PC-3 (cell line): Measurements from ENCODE around the gene ATP5PD. TPM values are rescaled to one million over a fixed set of nuclear protein-coding genes. Genes with fewer than 3 reads are reported as not detected.
A peak's percentile ranks its signal among the peaks of the same experiment; 100 is the strongest.

Source experiments
- ATAC-seq: fragments of 200-7000 bp; cut with Tn5 transposase; 2 replicates; pipeline ENCODE4 v1.9.1; 2020; ENCODE audit warnings: mild to moderate bottlenecking, moderate library complexity
- BruUV-seq: library from RNA; stranded (reverse); fragments of 400-500 nt; replicated peaks from 2 replicates; lab custom pipeline; 2021; lab: Mats Ljungman, UMichigan
- CTCF ChIA-PET: fragments of 300-600 bp; sonication (Branson Sonifier 250); formaldehyde crosslinking; loops from one replicate; lab custom pipeline; 2022; ENCODE audit warnings: antibody characterized with exemption; lab: Charles Lee
- POLR2A ChIA-PET: fragments of 300-600 bp; sonication (Branson Sonifier 250); formaldehyde crosslinking; loops from one replicate; lab custom pipeline; 2022; ENCODE audit warnings: antibody characterized with exemption; ENCODE audit not compliant: unreplicated experiment; lab: Charles Lee
- DNase-seq: peaks from one replicate; pipeline ENCODE4 v3.0.0-alpha.2; 2015
- H2AFZ ChIP-seq: fragments of 300-600 bp; sonication (generic); 2 replicates; pipeline ENCODE4 v1.6.0; 2016; ENCODE audit warnings: antibody characterized with exemption, low read length
- H3F3A ChIP-seq: fragments of 300-600 bp; sonication (generic); one replicate; pipeline ENCODE4 v1.6.0; 2017; ENCODE audit warnings: antibody characterized with exemption, low read length, control low read depth, mild to moderate bottlenecking; ENCODE audit not compliant: unreplicated experiment
- H3K27ac ChIP-seq: fragments of 300-600 bp; sonication (generic); 2 replicates; pipeline ENCODE4 v1.5.1; 2016; ENCODE audit warnings: mild to moderate bottlenecking, low read length
- H3K27me3 ChIP-seq: fragments of 300-600 bp; sonication (generic); 2 replicates; pipeline ENCODE4 v1.6.1; 2016; ENCODE audit warnings: low read length, mixed read lengths
- H3K36me3 ChIP-seq: fragments of 300-600 bp; sonication (generic); 2 replicates; pipeline ENCODE4 v1.6.1; 2016; ENCODE audit warnings: low read depth, mixed run types, low read length, mixed read lengths
- H3K4me1 ChIP-seq: fragments of 300-600 bp; sonication (generic); 2 replicates; pipeline ENCODE4 v1.5.1; 2016; ENCODE audit warnings: low read length; ENCODE audit not compliant: insufficient read depth
- H3K4me2 ChIP-seq: fragments of 300-600 bp; sonication (generic); 2 replicates; pipeline ENCODE4 v1.6.0; 2016; ENCODE audit warnings: low read length
- H3K4me3 ChIP-seq: fragments of 300-600 bp; sonication (generic); 2 replicates; pipeline ENCODE4 v1.5.1; 2016; ENCODE audit warnings: mild to moderate bottlenecking, low read length, mixed read lengths
- H3K79me2 ChIP-seq: fragments of 300-600 bp; sonication (generic); 2 replicates; pipeline ENCODE4 v1.6.1; 2017; ENCODE audit warnings: low read length, mixed read lengths
- H3K9ac ChIP-seq: fragments of 300-600 bp; sonication (generic); 2 replicates; pipeline ENCODE4 v1.6.0; 2016; ENCODE audit warnings: mild to moderate bottlenecking, low read length
- H3K9me2 ChIP-seq: fragments of 300-600 bp; sonication (generic); replicated peaks from 2 replicates; pipeline ENCODE4 v1.6.1; 2016; ENCODE audit warnings: mixed run types, low read length, mixed read lengths
- H3K9me3 ChIP-seq: fragments of 300-600 bp; sonication (generic); 2 replicates; pipeline ENCODE4 v1.6.1; 2016; ENCODE audit warnings: low read length, mixed read lengths
- H4K20me1 ChIP-seq: fragments of 300-600 bp; sonication (generic); 2 replicates; pipeline ENCODE4 v1.6.1; 2016; ENCODE audit warnings: low read length, mixed read lengths
- EZH2 ChIP-seq: fragments of 300-600 bp; sonication (generic); IDR thresholded peaks from one replicate; pipeline ENCODE4 v1.6.1; 2017; ENCODE audit warnings: antibody characterized with exemption, mild to moderate bottlenecking, low read length; ENCODE audit not compliant: unreplicated experiment
- EZH2phosphoT487 ChIP-seq: fragments of 300-600 bp; sonication (generic); IDR thresholded peaks from 2 replicates; pipeline ENCODE4 v1.6.1; 2018; ENCODE audit warnings: mild to moderate bottlenecking, antibody characterized with exemption, low read length, borderline replicate concordance
- intact Hi-C: fragments of 100-400 bp; cut with micrococcal nuclease; formaldehyde crosslinking; loops from 2 replicates; pipeline ENCODE4 v1.9.0; 2023
- total RNA-seq: library from RNA; depleted of rRNA; stranded (reverse); fragments of >200 nt; gene quantifications from 2 replicates; pipeline ENCODE4 v1.2.3, GENCODE V29; 2014
- TF ChIP-seq, protein P1 (sequence below): fragments of 300-600 bp; sonication (generic); conservative IDR thresholded peaks from 2 replicates; pipeline ENCODE4 v1.5.1; 2017; ENCODE audit warnings: antibody characterized with exemption, low read depth, mild to moderate bottlenecking, low read length

The ATP5PD gene
- total RNA-seq, 1 experiment from 2014 or later = 361 TPM

DNA sequence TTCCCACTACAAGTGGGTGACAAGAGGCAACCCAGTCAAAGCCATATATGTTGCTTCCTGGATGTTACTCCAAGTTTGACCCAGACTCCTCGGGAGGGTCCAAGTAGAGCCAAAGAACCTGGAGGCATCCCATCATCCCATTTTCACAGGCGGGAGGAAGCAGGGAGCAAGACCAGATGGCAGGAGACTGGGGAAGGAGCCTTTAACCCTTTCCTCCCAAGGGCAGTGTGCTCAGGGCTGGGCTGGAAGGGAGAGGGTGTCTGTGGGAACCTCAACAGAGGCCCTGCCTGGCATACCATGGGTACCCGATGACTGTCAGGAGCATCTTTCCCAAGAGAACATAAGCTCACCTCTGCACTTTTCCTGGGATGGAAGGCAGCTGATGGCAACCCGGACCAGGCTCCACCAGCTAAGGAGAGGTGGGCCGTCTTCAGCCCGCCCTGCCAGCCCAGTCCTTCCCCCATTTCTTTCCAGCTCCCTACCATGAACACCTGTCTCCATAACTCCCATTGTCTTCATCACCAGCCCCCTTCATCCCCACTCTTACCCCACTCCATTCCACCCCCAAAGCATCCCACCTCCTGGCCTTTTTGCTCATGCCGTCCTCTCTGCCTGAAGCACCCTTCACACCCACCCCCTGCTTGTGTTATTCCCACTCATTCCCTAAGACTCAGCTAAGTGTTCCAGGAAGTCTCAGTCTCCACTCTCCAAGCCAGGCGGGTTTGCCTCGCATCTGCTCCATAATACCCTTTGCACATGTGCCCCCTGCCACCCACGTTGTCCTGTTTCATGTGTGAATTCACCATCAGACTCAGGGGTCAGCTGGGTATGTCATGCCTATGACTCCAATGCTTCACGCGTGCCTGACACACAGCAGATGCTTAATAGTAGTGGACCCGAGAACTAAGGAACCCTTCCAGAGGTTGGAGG, 35.1 kb upstream of the ATP5PD start:
- CTCF ChIA-PET = no interaction called here
- ATAC-seq = no peak
- intact Hi-C loops = no loop called here

DNA sequence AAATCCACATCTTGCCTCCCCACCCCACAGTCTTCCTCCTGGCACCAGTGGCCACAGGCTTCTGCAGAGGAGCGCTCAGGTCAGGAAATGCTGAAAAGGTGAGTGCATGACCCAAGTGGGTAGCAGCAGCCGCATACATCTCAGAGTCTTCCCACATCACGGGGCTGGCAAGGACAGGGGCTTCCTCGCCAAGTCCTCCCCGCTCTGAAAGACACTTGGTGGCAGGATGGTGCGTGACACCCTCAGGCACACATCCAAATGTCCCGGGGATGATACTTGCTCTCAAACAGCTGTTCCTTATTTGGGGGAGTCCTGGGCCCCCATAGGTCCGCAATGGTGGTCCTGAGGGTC, 32.2 kb upstream of the ATP5PD start:
- H3K4me1 ChIP-seq = peaks cover 28% of the 10 kb centered on the region
- TF ChIP-seq EZH2phosphoT487 (no peak), EZH2 (no peak)
- TF ChIP-seq, protein P1, sequence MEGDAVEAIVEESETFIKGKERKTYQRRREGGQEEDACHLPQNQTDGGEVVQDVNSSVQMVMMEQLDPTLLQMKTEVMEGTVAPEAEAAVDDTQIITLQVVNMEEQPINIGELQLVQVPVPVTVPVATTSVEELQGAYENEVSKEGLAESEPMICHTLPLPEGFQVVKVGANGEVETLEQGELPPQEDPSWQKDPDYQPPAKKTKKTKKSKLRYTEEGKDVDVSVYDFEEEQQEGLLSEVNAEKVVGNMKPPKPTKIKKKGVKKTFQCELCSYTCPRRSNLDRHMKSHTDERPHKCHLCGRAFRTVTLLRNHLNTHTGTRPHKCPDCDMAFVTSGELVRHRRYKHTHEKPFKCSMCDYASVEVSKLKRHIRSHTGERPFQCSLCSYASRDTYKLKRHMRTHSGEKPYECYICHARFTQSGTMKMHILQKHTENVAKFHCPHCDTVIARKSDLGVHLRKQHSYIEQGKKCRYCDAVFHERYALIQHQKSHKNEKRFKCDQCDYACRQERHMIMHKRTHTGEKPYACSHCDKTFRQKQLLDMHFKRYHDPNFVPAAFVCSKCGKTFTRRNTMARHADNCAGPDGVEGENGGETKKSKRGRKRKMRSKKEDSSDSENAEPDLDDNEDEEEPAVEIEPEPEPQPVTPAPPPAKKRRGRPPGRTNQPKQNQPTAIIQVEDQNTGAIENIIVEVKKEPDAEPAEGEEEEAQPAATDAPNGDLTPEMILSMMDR = no peak
- no peaks in the 10 kb centered on the region for H3K79me2 ChIP-seq
- H3F3A ChIP-seq = peaks cover 5% of the 10 kb centered on the region
- DNase-seq = no peak
- H3K27me3 ChIP-seq = no peaks in the 10 kb centered on the region
- H3K36me3 ChIP-seq = no peaks in the 10 kb centered on the region
- H3K9me3 ChIP-seq = no peaks in the 10 kb centered on the region
- H2AFZ ChIP-seq = peak overlapping the region; percentile 62
- POLR2A ChIA-PET = interaction anchor here (0.7 kb wide), 3 partner anchors 14 to 31 kb away, joined by 3 to 5 read pairs (median 3); partner anchors contain the start of gene ARMC7
- H3K9ac ChIP-seq = peak overlapping the region; percentile 57
- CTCF ChIA-PET = interaction anchor here (0.8 to 1.1 kb wide), 4 partner anchors 9 to 35 kb away, joined by 4 to 6 read pairs (median 4); no protein-coding TSS in a partner anchor
- no peaks in the 10 kb centered on the region for H4K20me1 ChIP-seq
- no peak for ATAC-seq
- H3K9me2 ChIP-seq = no peaks in the 10 kb centered on the region
- intact Hi-C loops = no loop called here
- BruUV-seq = TSS peak; percentile 95
- H3K4me3 ChIP-seq = peak overlapping the region; percentile 22; the same call in 1 of the 2 replicates
- peak overlapping the region; percentile 66 for H3K4me2 ChIP-seq
- H3K27ac ChIP-seq = peak overlapping the region; percentile 79

More for the DNA sequence above, 35.1 kb upstream of the ATP5PD start:
- H3K4me3 ChIP-seq = no peak overlapping the region
- no peak for DNase-seq
- no peaks in the 10 kb centered on the region for H3K9me2 ChIP-seq
- peaks cover 5% of the 10 kb centered on the region for H3F3A ChIP-seq
- no peak overlapping the region for H3K27ac ChIP-seq
- H3K36me3 ChIP-seq = no peaks in the 10 kb centered on the region
- no peaks in the 10 kb centered on the region for H4K20me1 ChIP-seq
- no peak overlapping the region for H3K9ac ChIP-seq
- peaks cover 32% of the 10 kb centered on the region for H3K4me1 ChIP-seq
- no TSS peak for BruUV-seq
- POLR2A ChIA-PET = no interaction called here
- no peaks in the 10 kb centered on the region for H3K27me3 ChIP-seq
- no peaks in the 10 kb centered on the region for H3K79me2 ChIP-seq
- no peak overlapping the region for H2AFZ ChIP-seq
- no peak for TF ChIP-seq EZH2
- TF ChIP-seq EZH2phosphoT487 = no peak
- TF ChIP-seq, protein P1 = no peak
- no peak overlapping the region for H3K4me2 ChIP-seq
- H3K9me3 ChIP-seq = no peaks in the 10 kb centered on the region
